ENCODE results near the gene PPP2R3A.

The PPP2R3A gene

DNA sequence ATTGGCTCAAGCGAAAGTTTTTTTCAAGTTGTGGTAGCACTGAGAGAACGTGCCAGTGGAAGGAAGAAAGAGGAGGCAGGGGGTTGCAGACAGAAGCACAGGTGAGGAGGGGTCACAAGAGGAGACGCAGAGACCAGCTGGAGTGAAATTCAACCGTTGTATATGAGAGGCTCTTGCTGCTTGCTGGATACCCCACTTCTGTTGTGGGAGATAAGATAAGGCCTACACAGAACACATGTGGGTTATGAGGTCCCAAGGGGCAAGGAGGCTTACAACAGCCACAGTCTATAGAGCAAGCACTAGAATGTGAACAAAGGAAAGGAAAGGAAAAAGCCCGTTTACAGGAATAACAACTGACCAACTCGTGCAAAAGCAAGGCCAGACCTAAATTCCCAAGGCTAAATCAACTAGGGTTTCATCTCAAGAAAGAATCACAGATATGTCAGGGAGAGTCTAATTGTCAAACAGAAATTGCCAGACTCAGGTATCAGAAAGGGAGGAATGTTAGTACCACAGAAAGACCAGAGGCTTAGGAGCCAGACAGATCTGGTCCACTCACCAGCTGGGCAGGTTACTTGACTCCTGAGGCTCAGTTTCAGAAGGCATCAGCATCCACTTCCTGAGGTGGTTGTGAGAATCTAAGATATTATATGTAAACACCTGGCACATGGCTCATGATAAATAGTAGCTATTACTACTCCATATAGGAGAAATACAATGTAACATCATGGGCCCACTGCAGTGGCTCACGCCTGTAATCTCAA, 169.7 kb downstream of the PPP2R3A start:
- TF ChIP-seq GATA3 (IDR thresholded peaks at IDR 0.05; ENCODE audit: low read depth, low read length) (no peak), GATA2 (IDR thresholded peaks at IDR 0.05; ENCODE audit: low read depth, low read length) (no peak; the same call in 1 of the 2 replicates)

DNA sequence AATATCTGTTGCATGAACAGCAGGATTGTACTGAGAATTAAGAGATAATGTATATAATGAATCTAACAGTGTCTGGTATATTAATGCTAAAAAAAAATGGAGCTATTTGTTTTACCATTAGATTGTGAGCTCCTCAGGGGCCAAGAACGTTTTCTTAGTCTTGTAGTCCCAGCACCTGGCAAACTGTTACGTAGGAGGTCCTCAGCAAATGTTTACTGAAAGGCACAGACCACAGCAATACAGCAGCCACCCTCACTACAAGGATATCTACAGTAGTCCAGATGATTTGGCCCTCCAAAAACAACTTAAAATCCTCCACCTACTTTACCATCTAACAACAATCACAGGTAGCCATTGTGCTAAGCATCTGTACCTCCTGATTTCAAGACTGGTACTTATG, 170.9 kb downstream of the PPP2R3A start:
- TF ChIP-seq GATA2 (IDR thresholded peaks at IDR 0.05; ENCODE audit: low read depth, low read length) (no peak), GATA3 (IDR thresholded peaks at IDR 0.05; ENCODE audit: low read depth, low read length) (no peak)

DNA sequence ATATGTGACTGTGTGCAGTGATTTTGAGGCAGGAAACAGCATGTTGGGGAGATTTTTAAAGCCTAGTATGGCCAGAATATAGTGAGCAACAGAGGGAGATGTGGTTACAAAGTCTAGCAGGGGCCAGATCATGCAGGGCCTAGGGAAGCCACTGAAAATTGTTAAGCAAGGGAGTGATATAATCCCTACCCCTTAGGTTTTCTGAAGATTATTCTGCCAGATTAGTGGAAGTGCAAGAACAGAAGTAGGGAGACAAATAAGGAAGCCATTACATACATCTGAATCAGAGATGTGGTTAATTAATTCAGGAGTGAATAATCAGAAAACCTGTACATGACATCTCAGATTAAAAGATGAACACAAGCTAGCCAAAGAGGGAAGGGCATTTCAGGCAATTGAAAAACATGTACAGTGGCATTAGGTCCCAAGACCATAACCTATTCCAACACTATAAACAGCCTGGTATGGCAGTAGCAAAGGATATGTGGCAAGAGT, 175.8 kb downstream of the PPP2R3A start:
- TF ChIP-seq GATA2 (IDR thresholded peaks at IDR 0.05; ENCODE audit: low read depth, low read length): no peak
- TF ChIP-seq GATA3 (IDR thresholded peaks at IDR 0.05; ENCODE audit: low read depth, low read length): no peak

DNA sequence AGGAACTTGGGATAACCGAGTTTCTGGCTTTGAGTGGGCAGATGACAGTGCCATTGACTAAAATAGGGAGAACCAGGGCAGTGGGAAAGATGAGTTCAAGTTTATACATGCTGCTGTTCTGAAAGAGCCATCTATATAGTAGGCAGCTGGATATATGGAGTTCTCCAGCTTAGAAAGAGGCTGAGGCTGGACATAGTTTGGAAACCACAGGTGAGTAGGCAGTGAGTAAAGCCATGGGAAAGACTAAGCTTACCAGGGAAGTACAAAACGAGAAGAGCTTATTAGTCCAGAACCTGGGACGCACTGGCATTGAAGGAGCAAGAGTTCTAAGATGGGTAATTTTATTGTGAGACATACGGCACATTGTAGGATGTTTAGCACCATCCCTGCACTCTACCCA, 176.4 kb downstream of the PPP2R3A start:
- TF ChIP-seq GATA2 (IDR thresholded peaks at IDR 0.05; ENCODE audit: low read depth, low read length) (no peak), GATA3 (IDR thresholded peaks at IDR 0.05; ENCODE audit: low read depth, low read length) (no peak)

DNA sequence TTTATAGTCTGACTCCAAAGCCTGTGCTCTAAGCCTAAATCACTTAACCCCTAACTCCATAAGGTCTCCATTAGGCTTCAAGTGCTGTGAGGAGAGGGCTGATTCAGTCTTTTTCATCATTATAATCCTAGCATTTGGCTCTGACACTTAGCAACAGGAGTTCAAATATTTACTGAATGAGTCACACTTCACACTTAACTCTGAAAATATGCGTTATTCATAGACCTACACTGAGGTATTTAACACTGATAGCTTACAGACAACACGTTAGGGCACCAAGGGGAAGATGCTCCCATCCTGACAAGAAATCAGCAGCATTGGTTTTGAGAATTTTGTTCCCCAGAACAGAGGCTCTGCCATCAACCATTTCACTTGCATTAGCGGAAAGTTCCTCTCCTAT, 177.1 kb downstream of the PPP2R3A start:
- TF ChIP-seq GATA3 (IDR thresholded peaks at IDR 0.05; ENCODE audit: low read depth, low read length): no peak
- TF ChIP-seq GATA2 (IDR thresholded peaks at IDR 0.05; ENCODE audit: low read depth, low read length): no peak

DNA sequence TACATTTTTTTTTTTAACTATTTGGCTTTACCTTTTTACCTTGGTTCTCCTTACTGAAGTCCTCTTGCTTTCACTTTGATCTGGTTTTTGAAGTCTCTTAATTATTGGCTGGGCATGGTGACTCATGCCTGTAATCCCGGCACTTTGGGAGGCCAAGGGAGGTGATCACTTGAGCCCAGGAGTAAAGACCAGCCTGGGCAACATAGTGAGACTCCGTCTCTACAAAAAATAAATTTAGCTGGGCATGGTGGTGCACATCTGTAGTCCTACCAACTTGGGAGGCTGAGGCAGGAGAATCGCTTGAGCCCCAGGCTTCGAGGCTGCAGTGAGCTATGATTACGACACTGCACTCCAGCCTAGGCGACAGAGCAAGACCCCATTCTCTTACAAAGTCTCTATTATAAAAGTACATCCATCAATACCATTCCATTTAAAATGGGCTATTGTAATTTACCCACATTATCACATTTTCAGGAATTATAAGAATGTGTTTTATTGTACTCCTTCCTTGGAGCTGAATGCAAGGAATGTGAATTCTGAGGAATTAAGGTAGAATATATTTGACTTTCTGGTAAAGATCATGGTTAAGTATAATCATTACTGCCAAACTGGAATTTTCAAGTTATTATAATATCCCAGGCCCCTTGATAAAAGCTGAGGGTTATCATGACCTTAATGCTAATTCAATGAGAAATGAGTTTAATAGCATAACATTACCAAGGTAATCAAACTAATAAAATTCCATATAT, 181.6 kb downstream of the PPP2R3A start:
- TF ChIP-seq GATA3 (IDR thresholded peaks at IDR 0.05; ENCODE audit: low read depth, low read length) (no peak), GATA2 (IDR thresholded peaks at IDR 0.05; ENCODE audit: low read depth, low read length) (no peak)

DNA sequence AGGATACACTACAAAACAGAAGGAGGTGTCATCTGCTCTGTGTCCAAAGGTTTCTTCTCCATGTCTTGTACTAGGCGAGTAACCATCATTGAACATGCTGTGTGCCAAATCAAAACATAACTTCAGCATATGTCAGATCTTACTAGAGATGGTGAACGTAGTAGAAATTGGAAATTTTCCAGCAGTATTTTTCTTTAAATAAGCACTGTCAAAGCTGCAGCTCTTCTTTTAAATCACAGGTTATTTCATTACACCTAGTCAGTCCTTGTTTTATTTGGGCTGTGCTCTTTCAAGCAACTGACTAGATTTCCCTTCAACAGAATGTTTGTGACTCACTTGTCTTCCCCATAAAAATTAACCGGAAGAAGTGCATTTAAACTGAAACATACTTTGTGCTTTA, 184.1 kb downstream of the PPP2R3A start:
- TF ChIP-seq GATA2 (IDR thresholded peaks at IDR 0.05; ENCODE audit: low read depth, low read length) (no peak), GATA3 (IDR thresholded peaks at IDR 0.05; ENCODE audit: low read depth, low read length) (no peak)

DNA sequence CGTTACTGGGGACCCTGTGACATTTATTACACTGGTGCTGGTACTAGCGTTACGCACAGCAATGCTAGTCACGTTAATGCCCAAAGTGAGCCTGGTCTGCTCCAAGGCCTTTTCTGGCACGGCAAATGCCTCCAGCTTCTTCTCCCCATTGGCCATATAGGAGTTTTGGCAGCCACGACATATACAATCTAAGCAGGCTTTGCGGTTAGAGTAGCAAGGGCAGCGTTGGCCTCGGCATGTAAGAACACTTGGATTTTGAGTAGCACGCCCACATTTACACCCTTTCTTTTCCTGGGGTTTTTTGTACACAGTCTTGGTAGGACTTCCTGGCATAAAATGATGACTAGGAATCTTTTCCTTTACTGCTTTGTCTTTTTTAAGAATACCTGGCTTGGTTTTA, 185.7 kb downstream of the PPP2R3A start:
- TF ChIP-seq GATA3 (IDR thresholded peaks at IDR 0.05; ENCODE audit: low read depth, low read length) (no peak), GATA2 (IDR thresholded peaks at IDR 0.05; ENCODE audit: low read depth, low read length) (no peak)

DNA sequence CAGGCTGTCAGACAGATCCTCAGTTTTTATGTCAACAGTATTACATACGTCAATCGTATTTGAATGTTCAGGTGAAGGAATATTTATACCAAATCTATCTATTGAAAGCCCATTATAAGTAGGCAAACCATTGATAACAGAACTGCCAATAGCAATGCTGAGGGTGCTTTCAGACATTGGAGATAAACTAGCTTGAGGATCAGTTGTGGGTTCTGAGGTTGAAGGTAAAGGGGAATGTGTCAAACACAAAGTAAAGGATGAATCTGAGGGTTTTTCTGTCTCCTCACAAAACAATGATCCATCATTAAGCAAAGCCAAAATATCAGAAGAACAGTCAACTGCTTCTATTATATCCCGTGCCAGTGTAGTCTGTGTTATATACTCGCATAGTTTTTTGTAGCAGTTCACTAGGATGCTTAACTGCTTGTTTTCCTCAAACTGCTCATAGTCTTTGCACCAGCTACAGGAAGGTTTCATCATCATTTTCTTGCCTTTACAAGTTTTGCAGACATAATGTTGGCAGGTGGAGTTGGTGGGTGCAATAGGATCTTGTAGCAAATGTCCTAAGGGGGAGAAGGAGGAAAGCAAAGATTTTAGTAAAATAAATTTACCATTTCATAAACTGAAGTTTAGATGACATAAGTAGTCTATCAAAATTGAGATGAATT, 186.8 kb downstream of the PPP2R3A start:
- TF ChIP-seq GATA3 (IDR thresholded peaks at IDR 0.05; ENCODE audit: low read depth, low read length): no peak
- TF ChIP-seq GATA2 (IDR thresholded peaks at IDR 0.05; ENCODE audit: low read depth, low read length): no peak

DNA sequence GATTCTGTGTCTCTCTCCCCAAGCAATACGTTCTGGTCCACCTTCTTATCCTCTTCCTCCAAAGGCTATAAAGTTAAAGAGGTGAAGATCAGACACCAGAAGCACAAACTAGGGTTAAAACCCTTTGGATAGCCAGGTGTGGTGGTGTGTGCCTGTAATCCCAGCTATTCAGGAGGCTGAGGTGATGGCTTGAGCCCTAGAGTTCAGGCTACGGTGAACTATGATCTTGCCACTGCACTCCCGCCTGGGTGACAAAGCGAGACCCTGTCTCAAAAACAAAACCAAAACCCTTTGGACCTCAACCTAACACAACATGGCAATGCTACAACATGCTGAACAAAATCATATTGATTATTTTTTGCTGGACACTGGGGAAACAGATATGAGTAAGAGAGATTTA, 187.4 kb downstream of the PPP2R3A start:
- TF ChIP-seq GATA3 (IDR thresholded peaks at IDR 0.05; ENCODE audit: low read depth, low read length) (no peak), GATA2 (IDR thresholded peaks at IDR 0.05; ENCODE audit: low read depth, low read length) (no peak)

DNA sequence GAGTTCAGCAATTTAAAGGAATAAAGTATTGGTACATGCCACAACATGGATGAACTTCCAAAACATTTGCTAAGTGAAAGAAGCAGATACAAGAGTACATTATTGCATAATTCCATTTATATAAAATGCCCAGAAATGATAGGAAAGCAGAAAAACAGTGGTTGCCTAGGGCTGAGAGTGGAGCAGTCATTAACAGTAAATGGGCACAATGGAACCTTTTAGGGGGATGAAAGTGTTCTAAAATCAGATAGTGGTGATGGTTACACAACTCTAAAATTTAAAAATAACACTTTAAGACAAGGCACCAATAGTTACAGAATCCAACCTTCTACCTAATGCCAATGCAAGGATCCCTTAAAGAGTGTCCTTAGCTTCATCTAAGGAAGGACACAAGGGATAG, 196.0 kb downstream of the PPP2R3A start:
- TF ChIP-seq GATA2 (IDR thresholded peaks at IDR 0.05; ENCODE audit: low read depth, low read length): no peak
- TF ChIP-seq GATA3 (IDR thresholded peaks at IDR 0.05; ENCODE audit: low read depth, low read length): no peak

DNA sequence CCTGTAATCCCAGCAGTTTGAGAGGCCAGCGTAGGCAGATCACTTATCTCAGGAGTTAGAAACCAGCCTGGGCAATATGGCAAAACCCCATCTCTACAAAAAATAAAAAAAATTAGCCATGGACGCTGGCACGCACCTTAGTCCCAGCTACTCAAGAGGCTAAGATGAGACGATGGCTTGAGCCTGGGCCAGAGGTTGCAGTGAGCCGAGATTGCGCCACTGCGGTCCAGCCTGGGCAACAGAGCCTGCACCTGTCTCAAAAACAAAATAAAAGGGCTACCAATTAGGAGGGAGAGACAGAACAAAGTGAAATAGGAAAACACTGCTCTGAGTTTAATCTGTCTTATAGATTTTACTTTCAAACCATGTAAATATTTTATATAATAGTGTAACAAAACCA, 196.8 kb downstream of the PPP2R3A start:
- TF ChIP-seq GATA3 (IDR thresholded peaks at IDR 0.05; ENCODE audit: low read depth, low read length) (no peak), GATA2 (IDR thresholded peaks at IDR 0.05; ENCODE audit: low read depth, low read length) (no peak)

DNA sequence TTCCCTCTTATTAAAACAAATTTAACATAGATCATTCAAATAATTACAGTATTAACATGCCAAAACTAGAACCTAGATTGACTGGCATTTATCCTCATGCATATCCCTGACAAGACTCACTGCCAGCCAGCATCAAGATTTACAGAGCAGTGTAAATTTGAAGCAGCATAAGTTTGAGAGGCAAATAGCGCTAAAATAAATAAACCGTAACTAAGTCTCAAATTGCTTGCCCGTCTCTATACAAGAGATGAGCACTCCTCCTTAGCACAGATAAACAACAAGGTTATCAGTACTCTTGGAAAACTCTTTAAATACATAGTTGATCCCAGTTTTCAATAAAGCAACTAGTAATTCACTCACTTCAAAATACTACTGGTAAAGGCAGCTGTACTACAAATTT, 201.0 kb downstream of the PPP2R3A start:
- TF ChIP-seq GATA3 (IDR thresholded peaks at IDR 0.05; ENCODE audit: low read depth, low read length): no peak
- TF ChIP-seq GATA2 (IDR thresholded peaks at IDR 0.05; ENCODE audit: low read depth, low read length): no peak

DNA sequence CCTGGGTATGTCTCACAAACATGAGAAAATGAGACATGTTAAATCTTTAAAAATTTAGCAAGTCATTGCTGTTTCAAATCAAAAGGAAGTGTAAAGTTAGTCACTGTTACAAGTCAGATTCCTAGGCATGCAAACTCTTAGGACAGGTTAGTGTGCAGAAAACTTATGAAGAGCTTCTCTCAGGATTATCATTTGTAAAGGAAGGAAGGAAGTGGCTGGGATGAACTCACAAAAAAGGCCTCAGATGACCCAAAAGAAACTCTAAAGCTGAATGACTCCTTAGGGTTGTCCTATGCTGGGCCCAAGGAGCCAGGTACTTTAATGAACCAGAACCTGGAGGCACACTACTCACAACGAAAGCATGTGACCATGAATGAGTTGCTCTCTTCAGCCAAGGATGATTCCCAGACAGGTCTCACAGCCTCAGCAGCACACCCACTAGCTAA, 205.6 kb downstream of the PPP2R3A start:
- TF ChIP-seq GATA3 (IDR thresholded peaks at IDR 0.05; ENCODE audit: low read depth, low read length) (no peak), GATA2 (IDR thresholded peaks at IDR 0.05; ENCODE audit: low read depth, low read length) (no peak)
